IMR-90 (cell line): ENCODE results near the gene NNT. TPM values are rescaled to one million over a fixed set of nuclear protein-coding genes. Genes with fewer than 3 reads are reported as not detected.
A peak's percentile ranks its signal among the peaks of the same experiment; 100 is the strongest.

Experiments used
- ATAC-seq: fragments of 200-7000 bp; cut with Tn5 transposase; 2 replicates; pipeline ENCODE4 v1.9.1; 2020; ENCODE audit warnings: low read depth, mild to moderate bottlenecking, moderate library complexity
- BruUV-seq: library from RNA; stranded (reverse); fragments of 400-500 nt; replicated peaks from 2 replicates; lab custom pipeline; 2021; lab: Mats Ljungman, UMichigan
- CTCF ChIA-PET: fragments of 300-600 bp; formaldehyde crosslinking; extraction: SDS; loops from one replicate; lab custom pipeline; 2021; ENCODE audit warnings: antibody characterized with exemption; lab: Yijun Ruan, JAX
- POLR2A ChIA-PET: fragments of 300-600 bp; sonication (Branson Sonifier 250); formaldehyde crosslinking; loops from one replicate; lab custom pipeline; 2022; ENCODE audit warnings: antibody characterized with exemption; ENCODE audit not compliant: unreplicated experiment; lab: Charles Lee
- DNase-seq: peaks from one replicate; pipeline ENCODE4 v3.0.0; 2013
- H2AFZ ChIP-seq: replicated peaks from 2 replicates; pipeline ENCODE3; 2013; ENCODE audit warnings: low read length, mild to moderate bottlenecking; ENCODE audit not compliant: poor library complexity
- H2AK5ac ChIP-seq: 2 replicates; pipeline ENCODE4 v1.6.1; 2013; ENCODE audit warnings: low read depth, low read length, inconsistent platforms
- H2AK9ac ChIP-seq: replicated peaks from 2 replicates; pipeline ENCODE3; 2013; ENCODE audit warnings: mild to moderate bottlenecking, low read depth, low read length, moderate library complexity; ENCODE audit not compliant: poor library complexity
- H2BK120ac ChIP-seq: 2 replicates; pipeline ENCODE4 v1.6.1; 2013; ENCODE audit warnings: low read depth, low read length, inconsistent platforms
- H2BK15ac ChIP-seq: 3 replicates; pipeline ENCODE4 v1.6.1; 2013; ENCODE audit warnings: low read depth, low read length, inconsistent platforms
- H2BK20ac ChIP-seq: 2 replicates; pipeline ENCODE4 v1.6.1; 2013; ENCODE audit warnings: low read depth, mild to moderate bottlenecking, inconsistent platforms, low read length, moderate library complexity
- H2BK5ac ChIP-seq: 2 replicates; pipeline ENCODE4 v1.6.1; 2013; ENCODE audit warnings: mild to moderate bottlenecking, low read depth, low read length, inconsistent platforms; ENCODE audit not compliant: poor library complexity, severe bottlenecking
- H3K14ac ChIP-seq: replicated peaks from 2 replicates; pipeline ENCODE4 v1.6.1; 2013; ENCODE audit warnings: low read depth, low read length, inconsistent platforms
- H3K18ac ChIP-seq: 2 replicates; pipeline ENCODE4 v1.6.1; 2013; ENCODE audit warnings: low read depth, low read length, control low read depth
- H3K23ac ChIP-seq: 2 replicates; pipeline ENCODE4 v1.6.1; 2013; ENCODE audit warnings: low read depth, low read length, inconsistent platforms
- H3K27ac ChIP-seq: 2 replicates; pipeline ENCODE4 v1.5.1; 2013; ENCODE audit warnings: mild to moderate bottlenecking, control low read depth, low read length; ENCODE audit not compliant: insufficient read depth
- H3K27me3 ChIP-seq: 2 replicates; pipeline ENCODE4 v1.6.1; 2013; ENCODE audit warnings: low read length; ENCODE audit not compliant: control insufficient read depth, insufficient read depth
- H3K36me3 ChIP-seq: 2 replicates; pipeline ENCODE4 v1.6.1; 2013; ENCODE audit warnings: low read length, mixed read lengths; ENCODE audit not compliant: control insufficient read depth, insufficient read depth
- H3K4ac ChIP-seq: 2 replicates; pipeline ENCODE4 v1.6.1; 2013; ENCODE audit warnings: low read depth, low read length, inconsistent platforms
- H3K4me1 ChIP-seq: 2 replicates; pipeline ENCODE4 v1.6.1; 2013; ENCODE audit warnings: low read length, mixed read lengths; ENCODE audit not compliant: control insufficient read depth, insufficient read depth
- H3K4me2 ChIP-seq: 2 replicates; pipeline ENCODE4 v1.6.1; 2013; ENCODE audit warnings: low read depth, mild to moderate bottlenecking, control low read depth, low read length, moderate library complexity
- H3K4me3 ChIP-seq: 2 replicates; pipeline ENCODE4 v1.5.1; 2013; ENCODE audit warnings: low read depth, mild to moderate bottlenecking, control low read depth, low read length, moderate library complexity; ENCODE audit not compliant: insufficient read depth
- H3K56ac ChIP-seq: 2 replicates; pipeline ENCODE4 v1.6.1; 2013; ENCODE audit warnings: low read length, inconsistent platforms; ENCODE audit not compliant: insufficient read depth; ENCODE audit errors: extremely low read depth
- H3K79me1 ChIP-seq, 2 experiments: 2 replicates each; pipeline ENCODE4 v1.6.1; 2013; ENCODE audit warnings: low read length in 2 of 2, inconsistent platforms in 1 of 2, low read depth in 1 of 2
- H3K9ac ChIP-seq: 2 replicates; pipeline ENCODE4 v1.6.1; 2013; ENCODE audit warnings: low read depth, low read length, control low read depth
- H3K9me1 ChIP-seq: 2 replicates; pipeline ENCODE4 v1.6.1; 2013; ENCODE audit warnings: low read length, inconsistent platforms; ENCODE audit not compliant: insufficient read depth
- H3K9me3 ChIP-seq: 2 replicates; pipeline ENCODE4 v1.6.1; 2013; ENCODE audit warnings: low read length; ENCODE audit not compliant: control insufficient read depth, insufficient read depth
- H4K20me1 ChIP-seq: 2 replicates; pipeline ENCODE4 v1.6.1; 2013; ENCODE audit warnings: low read length, inconsistent platforms; ENCODE audit not compliant: insufficient read depth
- H4K5ac ChIP-seq: 2 replicates; pipeline ENCODE4 v1.6.1; 2013; ENCODE audit warnings: mild to moderate bottlenecking, low read depth, low read length, control low read depth
- H4K8ac ChIP-seq, 2 experiments: 2 replicates each; pipeline ENCODE4 v1.6.1; 2013; ENCODE audit warnings: low read depth in 2 of 2, low read length in 2 of 2, control low read depth in 1 of 2, inconsistent platforms in 1 of 2
- H4K91ac ChIP-seq: 2 replicates; pipeline ENCODE4 v1.6.1; 2013; ENCODE audit warnings: low read depth, low read length, inconsistent platforms; ENCODE audit not compliant: insufficient read depth
- BHLHE40 ChIP-seq: fragments of 150-350 bp; IDR thresholded peaks from 2 replicates; pipeline ENCODE4 v1.6.1; 2016; ENCODE audit warnings: mild to moderate bottlenecking, low read depth, low read length
- CEBPB ChIP-seq: IDR thresholded peaks from 2 replicates; pipeline ENCODE4 v1.6.1; 2012; ENCODE audit warnings: low read depth, low read length, improper control_type of control experiment
- CHD1 ChIP-seq: IDR thresholded peaks from 2 replicates; pipeline ENCODE4 v1.6.1; 2012; ENCODE audit warnings: low read depth, low read length, improper control_type of control experiment
- FOS ChIP-seq: fragments of 150-350 bp; IDR thresholded peaks from 2 replicates; pipeline ENCODE4 v1.6.1; 2016; ENCODE audit warnings: low read depth, low read length
- MAFK ChIP-seq: IDR thresholded peaks from 2 replicates; pipeline ENCODE4 v1.6.1; 2012; ENCODE audit warnings: low read depth, low read length, improper control_type of control experiment
- MXI1 ChIP-seq: IDR thresholded peaks from 2 replicates; pipeline ENCODE4 v1.6.1; 2012; ENCODE audit warnings: low read depth, mild to moderate bottlenecking, low read length, moderate library complexity, borderline replicate concordance
- NFE2L2 ChIP-seq: fragments of 150-350 bp; IDR thresholded peaks from 2 replicates; pipeline ENCODE4 v1.6.1; 2016; ENCODE audit warnings: low read depth, mild to moderate bottlenecking, low read length
- POLR2A ChIP-seq: IDR thresholded peaks from 2 replicates; pipeline ENCODE4 v1.6.1; 2012; ENCODE audit warnings: mild to moderate bottlenecking, low read depth, low read length
- RCOR1 ChIP-seq: IDR thresholded peaks from 2 replicates; pipeline ENCODE4 v1.6.1; 2012; ENCODE audit warnings: mild to moderate bottlenecking, low read length, improper control_type of control experiment; ENCODE audit not compliant: insufficient replicate concordance
- RFX5 ChIP-seq: IDR thresholded peaks from 2 replicates; pipeline ENCODE4 v1.8.0; 2012; ENCODE audit warnings: low read depth, mild to moderate bottlenecking, low read length, moderate library complexity
- WGBS, 2 experiments: methylation state at CpG; one replicate each; pipeline versions ENCODE4 v1.1.5 to v1.1.7; 2013; ENCODE audit warnings: missing lambda C conversion rate in 2 of 2; ENCODE audit not compliant: insufficient read length in 1 of 2; ENCODE audit errors: extremely low coverage in 2 of 2; 5-methylcytosine and 5-hydroxymethylcytosine counted together
- dilution Hi-C: fragments of 300-500 bp; cut with HindIII; formaldehyde crosslinking; loops from one replicate; pipeline ENCODE4 v1.14.3; 2018; ENCODE audit warnings: low sequenced_read_pairs; ENCODE audit not compliant: unreplicated experiment
- in situ Hi-C: fragments of 300-500 bp; cut with MboI; formaldehyde crosslinking; loops from 3 replicates; pipeline ENCODE4 v1.14.3; 2019; ENCODE audit warnings: low sequenced_read_pairs, inconsistent platforms, mixed read lengths
- intact Hi-C: fragments of 100-400 bp; cut with micrococcal nuclease; formaldehyde crosslinking; loops from 2 replicates; pipeline ENCODE4 v1.10.0; 2022
- polyA plus RNA-seq, 3 experiments: library from polyadenylated mRNA; depleted of rRNA; stranded (reverse); fragments of >200 nt; gene quantifications; 2 replicates each; pipeline ENCODE4 v1.2.3, GENCODE V29; 2012; ENCODE audit warnings: low replicate concordance in 1 of 3
- total RNA-seq: library from RNA; depleted of rRNA; stranded (reverse); fragments of >200 nt; gene quantifications from 2 replicates; pipeline ENCODE4 v1.2.3, GENCODE V29; 2012
- TF ChIP-seq, protein P1 (sequence below): fragments of 150-350 bp; IDR thresholded peaks from 2 replicates; pipeline ENCODE4 v1.6.1; 2016; ENCODE audit warnings: low read depth, mild to moderate bottlenecking, low read length, moderate library complexity, borderline replicate concordance
- TF ChIP-seq, protein P2 (sequence below): conservative IDR thresholded peaks from 2 replicates; pipeline ENCODE4 v1.5.1; 2012; ENCODE audit warnings: mild to moderate bottlenecking, low read depth, low read length, improper control_type of control experiment

NNT gene
- total and polyA plus RNA-seq, 2 of the 4 experiments (the other 2 are of a cell fraction) = 23.1 to 57.2 TPM

- no CpG with 5 or more reads among the region's 3 CpGs for WGBS, 2 experiments
- intact Hi-C loops = no loop called here
- H3K36me3 ChIP-seq = peaks cover 10% of the 10 kb centered on the region
Measured at GRCh38 chr5:43619911-43620310, 16.9 kb downstream of the NNT start.

More at GRCh38 chr5:43619911-43620310, 16.9 kb downstream of the NNT start:
- Histone ChIP-seq H3K9me3 (no peaks in the 10 kb centered on the region), H3K27me3 (no peaks in the 10 kb centered on the region), H3K4me2 (no peak overlapping the region), H4K5ac (no peak overlapping the region), H3K18ac (no peak overlapping the region), H2BK5ac (no peak overlapping the region), H3K4me3 (no peak overlapping the region), H2BK15ac (no peak overlapping the region), H2AFZ (no peak overlapping the region), H3K9ac (no peak overlapping the region), H3K9me1 (no peaks in the 10 kb centered on the region; the same call in 1 of the 2 replicates), H4K91ac (no peak overlapping the region; the same call in 1 of the 2 replicates), H4K8ac (no peak overlapping the region), H3K56ac (no peak overlapping the region), H2BK20ac (no peak overlapping the region), H2AK5ac (no peak overlapping the region), H2BK120ac (no peak overlapping the region), H3K79me1 (peaks cover 5 to 10% of the 10 kb centered on the region in 2 experiments; a peak in 3 of 4 replicates), H3K14ac (no peak overlapping the region), H3K4ac (no peak overlapping the region), H2AK9ac (peak overlapping the region; percentile 40), H3K27ac (no peak overlapping the region), H4K20me1 (no peaks in the 10 kb centered on the region), H3K4me1 (no peaks in the 10 kb centered on the region), H3K23ac (no peak overlapping the region)
- ATAC-seq = no peak
- no TSS peak for BruUV-seq
- ChIA-PET POLR2A (no interaction called here), CTCF (no interaction called here)
- dilution Hi-C loops = no loop called here
- in situ Hi-C loops = no loop called here
- TF ChIP-seq RFX5 (no peak), POLR2A (no peak), BHLHE40 (no peak), CEBPB (no peak), MXI1 (no peak), CHD1 (no peak), NFE2L2 (no peak), MAFK (no peak), RCOR1 (no peak), FOS (no peak)
- TF ChIP-seq, protein P1, sequence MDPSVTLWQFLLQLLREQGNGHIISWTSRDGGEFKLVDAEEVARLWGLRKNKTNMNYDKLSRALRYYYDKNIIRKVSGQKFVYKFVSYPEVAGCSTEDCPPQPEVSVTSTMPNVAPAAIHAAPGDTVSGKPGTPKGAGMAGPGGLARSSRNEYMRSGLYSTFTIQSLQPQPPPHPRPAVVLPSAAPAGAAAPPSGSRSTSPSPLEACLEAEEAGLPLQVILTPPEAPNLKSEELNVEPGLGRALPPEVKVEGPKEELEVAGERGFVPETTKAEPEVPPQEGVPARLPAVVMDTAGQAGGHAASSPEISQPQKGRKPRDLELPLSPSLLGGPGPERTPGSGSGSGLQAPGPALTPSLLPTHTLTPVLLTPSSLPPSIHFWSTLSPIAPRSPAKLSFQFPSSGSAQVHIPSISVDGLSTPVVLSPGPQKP = no peak
- TF ChIP-seq, protein P2, sequence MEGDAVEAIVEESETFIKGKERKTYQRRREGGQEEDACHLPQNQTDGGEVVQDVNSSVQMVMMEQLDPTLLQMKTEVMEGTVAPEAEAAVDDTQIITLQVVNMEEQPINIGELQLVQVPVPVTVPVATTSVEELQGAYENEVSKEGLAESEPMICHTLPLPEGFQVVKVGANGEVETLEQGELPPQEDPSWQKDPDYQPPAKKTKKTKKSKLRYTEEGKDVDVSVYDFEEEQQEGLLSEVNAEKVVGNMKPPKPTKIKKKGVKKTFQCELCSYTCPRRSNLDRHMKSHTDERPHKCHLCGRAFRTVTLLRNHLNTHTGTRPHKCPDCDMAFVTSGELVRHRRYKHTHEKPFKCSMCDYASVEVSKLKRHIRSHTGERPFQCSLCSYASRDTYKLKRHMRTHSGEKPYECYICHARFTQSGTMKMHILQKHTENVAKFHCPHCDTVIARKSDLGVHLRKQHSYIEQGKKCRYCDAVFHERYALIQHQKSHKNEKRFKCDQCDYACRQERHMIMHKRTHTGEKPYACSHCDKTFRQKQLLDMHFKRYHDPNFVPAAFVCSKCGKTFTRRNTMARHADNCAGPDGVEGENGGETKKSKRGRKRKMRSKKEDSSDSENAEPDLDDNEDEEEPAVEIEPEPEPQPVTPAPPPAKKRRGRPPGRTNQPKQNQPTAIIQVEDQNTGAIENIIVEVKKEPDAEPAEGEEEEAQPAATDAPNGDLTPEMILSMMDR = no peak
- no peak for DNase-seq
